HG03565 (cell line): ENCODE measurements around the gene FAM200C.

Experiments
- ATAC-seq: cut with Tn5 transposase; IDR thresholded peaks from one replicate; pipeline ENCODE4 v1.9.1; 2021; ENCODE audit warnings: mild to moderate bottlenecking, moderate library complexity; ENCODE audit not compliant: unreplicated experiment

The FAM200C gene

GRCh38 chr5:160420331-160420610, 20.4 kb upstream of the FAM200C start:
- ATAC-seq, result no peak

GRCh38 chr5:160419458-160420330, 19.8 kb upstream of the FAM200C start:
- ATAC-seq, result no peak

DNA sequence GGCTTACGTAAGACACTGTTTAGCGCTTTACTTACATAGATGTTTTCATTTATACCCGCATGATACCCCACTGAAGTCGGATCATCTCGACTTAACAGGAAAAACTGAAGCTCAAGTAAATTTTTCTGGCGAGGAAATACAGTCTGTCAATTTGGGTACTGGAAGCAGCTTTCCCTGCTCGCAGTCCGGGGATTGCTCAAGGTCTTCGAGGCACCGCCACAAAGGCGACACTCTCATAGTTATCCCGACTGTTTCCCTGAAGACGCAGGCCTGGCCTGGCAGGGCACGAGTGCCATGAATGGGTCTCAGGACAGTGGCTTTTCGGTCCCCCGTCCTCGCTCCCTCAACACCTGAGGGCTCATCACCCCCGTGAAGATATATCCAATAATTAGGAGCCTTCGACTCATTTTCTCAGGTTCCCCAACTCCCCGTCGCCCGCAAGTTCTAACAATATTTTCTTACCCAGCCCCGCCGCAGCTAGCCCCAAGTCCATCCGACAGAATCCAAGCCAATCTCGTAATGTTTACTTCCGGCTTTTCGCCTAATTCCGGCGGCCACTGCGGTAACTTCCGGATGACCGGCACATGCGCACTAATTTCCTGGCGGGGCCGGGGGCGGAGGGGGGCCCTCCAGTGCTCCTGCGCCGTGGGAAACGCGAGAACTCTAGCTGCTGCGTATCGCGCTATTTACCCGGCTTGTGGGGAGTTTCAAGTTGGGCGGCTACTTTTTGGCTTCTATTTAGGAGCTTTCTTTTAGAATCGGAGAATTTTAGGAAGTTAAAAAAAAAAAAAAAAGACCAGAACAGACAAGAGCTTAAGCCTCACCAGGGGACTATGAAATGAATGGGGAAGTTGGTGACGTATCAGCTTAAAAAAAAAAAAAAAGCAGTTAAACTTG, 19.0 kb upstream of the FAM200C start, which contains the start of gene SLU7:
Gene SLU7, minus strand, starts transcription at position 521 of the 897 bp plus-strand sequence. CDS start 3,787 bp downstream, outside the sequence.
- ATAC-seq, result peak; percentile 56

- ATAC-seq, result no peak
Observed at GRCh38 chr5:160398806-160399205, 1.0 kb downstream of the FAM200C start.

GRCh38 chr5:160397492-160397891, 2.4 kb downstream of the FAM200C start:
- no peak for ATAC-seq

DNA sequence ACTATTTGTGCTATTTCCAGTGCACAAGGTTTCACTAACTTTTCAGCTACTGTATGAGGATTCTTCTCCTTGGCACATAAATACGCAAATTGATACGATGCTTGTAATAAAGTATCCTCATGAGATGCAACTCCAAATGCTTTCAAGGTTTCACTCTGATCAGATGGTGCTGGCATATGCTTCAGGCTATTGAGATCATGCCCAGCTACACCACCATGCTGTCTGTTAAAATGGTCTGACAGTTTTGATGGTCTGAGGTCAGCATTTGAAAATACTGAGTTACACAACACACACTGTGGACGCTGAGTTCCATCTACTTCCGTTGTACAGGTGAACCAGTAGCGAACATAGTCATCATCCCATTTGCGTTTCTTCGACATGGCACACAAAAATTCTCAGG, 4.7 kb downstream of the FAM200C start:
- ATAC-seq, result no peak

GRCh38 chr5:160390787-160391696, 8.8 kb downstream of the FAM200C start:
- ATAC-seq, result no peak

GRCh38 chr5:160387445-160387844, 12.4 kb downstream of the FAM200C start:
- no peak for ATAC-seq

GRCh38 chr5:160385496-160385895, 14.4 kb downstream of the FAM200C start:
- ATAC-seq, result no peak

GRCh38 chr5:160384681-160385080, 15.2 kb downstream of the FAM200C start:
- no peak for ATAC-seq

DNA sequence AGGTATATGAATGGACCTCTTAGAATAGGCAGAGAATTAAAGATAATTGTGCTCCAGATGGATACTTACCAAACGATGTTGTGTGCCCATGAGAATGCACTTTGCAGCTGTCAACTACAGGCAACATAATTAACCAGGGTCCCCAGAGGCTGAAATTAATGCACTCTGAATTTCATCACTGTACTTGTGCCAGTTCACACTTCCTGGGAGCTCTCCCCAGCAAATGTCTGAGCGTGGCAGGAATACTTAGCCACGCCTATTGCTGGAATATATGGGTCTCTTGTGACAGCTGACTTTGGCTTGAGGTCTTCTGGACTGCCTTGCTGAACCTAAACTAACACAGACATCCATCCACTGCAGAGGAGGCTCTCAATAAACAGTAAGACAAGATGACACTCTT, 17.5 kb downstream of the FAM200C start:
- no peak for ATAC-seq

DNA sequence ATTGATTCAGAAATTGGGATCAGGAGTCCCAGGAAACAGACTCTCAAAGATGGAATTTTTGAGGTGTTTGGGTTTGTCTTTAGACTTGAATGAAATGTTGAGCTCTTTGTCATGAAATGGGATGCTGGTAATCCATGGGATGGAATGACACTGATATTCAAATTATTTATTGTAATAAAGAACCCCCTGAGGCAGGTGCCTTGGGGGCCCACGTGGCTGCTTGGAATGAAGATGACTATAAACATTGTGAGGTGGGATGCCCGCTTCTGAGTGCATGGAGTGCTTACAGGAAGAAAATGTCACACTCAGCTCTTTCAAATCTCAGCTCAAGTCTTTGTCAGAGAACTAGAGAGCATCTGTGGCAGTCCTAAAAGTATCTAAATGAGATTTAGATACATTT, 19.8 kb downstream of the FAM200C start:
- no peak for ATAC-seq

DNA sequence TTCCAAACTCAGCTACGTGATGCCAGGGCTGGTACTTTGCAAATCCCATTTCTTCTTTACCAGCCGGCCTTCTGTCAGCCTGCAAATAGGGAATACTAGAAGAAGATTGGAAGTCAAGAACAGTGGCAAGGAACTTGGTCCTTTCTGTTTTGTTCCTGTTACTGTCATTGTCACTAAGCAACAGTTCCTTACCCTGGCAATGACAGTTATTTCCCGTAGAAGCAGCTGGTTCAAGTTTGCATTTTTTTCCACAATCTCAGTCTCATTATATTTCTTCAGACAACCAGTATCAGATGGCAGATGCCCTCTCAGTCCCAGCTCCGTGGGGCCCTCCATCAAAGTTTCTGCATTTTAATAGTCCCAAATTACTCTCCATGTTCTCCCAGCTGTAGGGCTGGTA, 20.3 kb downstream of the FAM200C start:
- ATAC-seq, result no peak

DNA sequence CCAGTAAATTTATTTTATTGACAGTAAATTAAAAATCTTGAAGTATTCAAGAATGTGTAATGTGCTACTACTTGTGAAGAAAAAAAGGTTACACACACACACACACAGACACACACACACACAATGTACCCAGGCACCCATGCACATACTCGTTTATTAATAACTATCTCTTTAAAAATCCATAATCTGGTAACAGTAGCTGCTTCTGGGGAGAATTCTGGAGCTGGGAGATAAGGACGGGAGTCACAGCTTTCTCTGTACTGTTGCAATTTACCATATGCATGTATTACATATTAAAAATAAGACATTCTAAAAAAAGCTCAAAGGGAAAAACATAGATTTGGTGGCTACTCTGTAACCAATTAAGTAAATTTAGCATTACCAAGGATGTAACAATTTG, 21.5 kb downstream of the FAM200C start:
- no peak for ATAC-seq

DNA sequence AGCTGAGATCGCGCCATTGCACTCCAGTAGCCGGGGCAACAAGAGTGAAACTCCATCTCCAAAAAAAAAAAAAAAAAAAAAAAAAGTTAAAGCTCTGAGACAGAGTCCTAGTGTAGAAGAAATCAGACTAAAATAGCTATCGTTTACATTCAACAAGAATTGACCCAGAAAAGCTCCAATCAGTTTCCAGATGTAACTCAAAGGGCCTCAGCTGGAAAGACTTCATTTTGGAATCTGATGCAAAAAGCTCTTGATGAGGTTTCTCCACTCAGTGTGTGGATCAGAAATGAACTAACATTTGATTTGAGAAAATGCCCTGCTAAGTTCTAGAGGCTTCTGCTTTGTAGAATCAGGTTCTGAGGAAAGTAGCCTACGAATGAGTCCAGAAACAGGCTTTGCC, 22.2 kb downstream of the FAM200C start:
- ATAC-seq, result no peak

DNA sequence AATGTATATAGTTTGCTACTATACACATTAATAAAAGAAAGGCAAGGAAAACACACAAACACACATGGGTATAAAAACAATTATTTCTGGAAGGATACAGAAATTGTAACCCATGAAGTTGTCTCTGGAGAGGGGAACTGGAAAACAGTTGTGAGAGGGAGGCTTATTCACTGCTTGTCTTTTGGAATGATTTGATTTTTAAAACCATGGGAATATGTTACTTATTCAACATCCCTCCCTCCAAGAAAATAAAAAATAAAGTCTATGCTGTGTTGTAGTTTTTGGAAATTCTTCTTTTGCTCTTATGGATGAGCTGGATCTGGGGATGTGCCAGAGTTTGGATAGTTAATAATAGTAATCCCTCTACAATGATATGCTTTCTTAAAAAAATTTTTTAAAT, 23.4 kb downstream of the FAM200C start:
- no peak for ATAC-seq

GRCh38 chr5:160375701-160376100, 24.2 kb downstream of the FAM200C start:
- no peak for ATAC-seq

- ATAC-seq, result no peak
Observed at GRCh38 chr5:160375166-160375565, 24.7 kb downstream of the FAM200C start.

GRCh38 chr5:160371294-160371693, 28.6 kb downstream of the FAM200C start:
- ATAC-seq, result no peak

DNA sequence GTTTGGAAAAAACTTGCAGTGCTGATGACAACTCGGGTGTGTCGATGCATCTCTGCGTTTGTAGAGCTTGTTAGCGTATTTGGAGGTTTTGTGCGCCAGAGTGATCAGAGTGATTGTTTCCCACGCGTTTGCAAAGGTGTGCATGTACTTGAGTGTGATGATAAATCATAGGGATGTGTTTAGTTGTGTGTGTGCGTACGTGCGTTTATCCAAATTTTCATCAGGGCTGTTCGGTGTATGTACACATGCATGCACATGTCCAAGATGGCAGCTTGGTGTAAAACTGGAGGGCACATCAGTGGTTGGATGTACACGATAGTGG, 29.2 kb downstream of the FAM200C start:
- ATAC-seq, result no peak
